ENCODE measurements around the gene E2F4. TPM values are rescaled to one million over a fixed set of nuclear protein-coding genes. Genes with fewer than 3 reads are reported as not detected.
A peak's percentile ranks its signal among the peaks of the same experiment; 100 is the strongest.

E2F4 gene
- polyA plus RNA-seq, 1 experiment, result 83.2 TPM

DNA sequence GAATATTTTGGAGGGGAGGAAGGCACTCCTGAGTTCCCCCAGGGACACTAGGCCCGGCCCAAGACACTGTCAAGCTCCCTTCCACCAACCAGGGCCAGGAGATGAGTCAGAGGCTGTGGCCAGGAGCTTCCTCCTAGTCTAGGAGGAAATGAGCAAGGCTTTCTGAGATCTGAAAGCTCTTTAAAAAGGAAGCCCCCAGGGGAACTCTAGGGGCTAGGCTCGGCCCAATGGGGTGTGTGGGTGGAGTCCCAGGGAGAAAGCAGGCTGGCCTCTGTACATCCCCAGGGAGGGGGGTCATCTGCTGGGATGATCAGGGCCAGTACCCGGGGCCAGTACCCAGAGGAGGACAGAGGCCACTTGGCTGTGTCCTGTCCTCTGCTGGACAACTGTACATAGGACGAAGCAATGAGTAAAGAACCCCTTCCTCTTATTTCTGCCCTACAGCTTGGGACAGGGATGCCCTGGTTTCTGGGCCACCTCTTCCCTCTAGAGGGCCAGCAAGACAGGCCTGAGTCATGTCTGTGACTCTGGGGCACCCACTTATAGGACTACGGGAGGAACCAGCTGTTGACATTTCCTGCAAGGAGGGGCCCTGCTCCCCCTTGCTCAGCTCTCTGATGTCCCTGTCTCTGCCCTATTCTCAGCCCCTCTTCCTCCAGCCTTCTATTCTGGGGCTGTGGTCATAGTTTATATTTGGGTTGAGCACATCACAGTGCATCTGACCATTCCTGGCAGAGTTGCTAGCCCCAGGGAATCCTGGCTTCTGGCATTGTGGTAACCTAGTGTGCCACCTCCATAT is 52.6 kb downstream of the E2F4 start:
- CTCF ChIA-PET, result interaction anchor here (0.8 to 1.9 kb wide), 9 partner anchors 13 to 349 kb away, joined by 3 to 5 read pairs (median 3); partner anchors contain the start of gene ELMO3
- POLR2A ChIA-PET, result interaction anchor here (0.6 to 0.9 kb wide), 4 partner anchors 17 to 94 kb away, joined by 3 to 7 read pairs (median 3); partner anchors contain the start of gene TMEM208
- TF ChIP-seq, protein P1, sequence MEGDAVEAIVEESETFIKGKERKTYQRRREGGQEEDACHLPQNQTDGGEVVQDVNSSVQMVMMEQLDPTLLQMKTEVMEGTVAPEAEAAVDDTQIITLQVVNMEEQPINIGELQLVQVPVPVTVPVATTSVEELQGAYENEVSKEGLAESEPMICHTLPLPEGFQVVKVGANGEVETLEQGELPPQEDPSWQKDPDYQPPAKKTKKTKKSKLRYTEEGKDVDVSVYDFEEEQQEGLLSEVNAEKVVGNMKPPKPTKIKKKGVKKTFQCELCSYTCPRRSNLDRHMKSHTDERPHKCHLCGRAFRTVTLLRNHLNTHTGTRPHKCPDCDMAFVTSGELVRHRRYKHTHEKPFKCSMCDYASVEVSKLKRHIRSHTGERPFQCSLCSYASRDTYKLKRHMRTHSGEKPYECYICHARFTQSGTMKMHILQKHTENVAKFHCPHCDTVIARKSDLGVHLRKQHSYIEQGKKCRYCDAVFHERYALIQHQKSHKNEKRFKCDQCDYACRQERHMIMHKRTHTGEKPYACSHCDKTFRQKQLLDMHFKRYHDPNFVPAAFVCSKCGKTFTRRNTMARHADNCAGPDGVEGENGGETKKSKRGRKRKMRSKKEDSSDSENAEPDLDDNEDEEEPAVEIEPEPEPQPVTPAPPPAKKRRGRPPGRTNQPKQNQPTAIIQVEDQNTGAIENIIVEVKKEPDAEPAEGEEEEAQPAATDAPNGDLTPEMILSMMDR (IDR thresholded peaks at IDR 0.05; ENCODE audit: insufficient read depth, low read depth, low read length), result no peak

DNA sequence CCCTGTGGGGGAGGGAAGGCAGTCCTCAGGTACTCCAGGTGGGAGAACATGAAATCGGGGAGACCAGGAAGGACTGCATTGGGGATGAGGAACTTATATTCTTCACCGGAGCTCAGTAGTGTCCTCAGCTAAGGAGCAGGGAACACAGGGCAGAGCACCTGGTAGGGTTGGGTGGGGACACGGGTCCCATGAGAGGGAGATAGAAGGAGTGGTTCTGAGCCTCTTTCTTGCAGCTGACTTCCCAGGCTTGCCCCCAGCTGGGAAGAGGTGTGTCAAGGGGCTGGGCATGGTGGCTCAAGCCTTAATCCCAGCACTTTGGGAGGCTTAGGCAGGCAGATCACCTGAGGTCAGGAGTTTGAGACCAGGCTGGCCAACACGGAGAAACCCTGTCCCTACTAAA is 53.2 kb downstream of the E2F4 start:
- ChIA-PET POLR2A (interaction anchor here (0.6 to 0.9 kb wide), 2 partner anchors 23 to 39 kb away, joined by 3 read pairs; no protein-coding TSS in a partner anchor), CTCF (interaction anchor here (0.9 to 1.9 kb wide), 8 partner anchors 14 to 350 kb away, joined by 3 to 5 read pairs (median 4); partner anchors contain the start of gene ELMO3)
- Histone ChIP-seq H3K4me3 (ENCODE audit: low read depth, low read length) (peak overlapping the region; percentile 83), H3K36me3 (ENCODE audit: control insufficient read depth, insufficient read depth, low read length) (no peaks in the 10 kb centered on the region), H3K27me3 (ENCODE audit: control insufficient read depth, insufficient read depth, low read length) (no peaks in the 10 kb centered on the region)
- TF ChIP-seq, protein P1 (IDR thresholded peaks at IDR 0.05; ENCODE audit: insufficient read depth, low read depth, low read length), result no peak
- no peak for DNase-seq (ENCODE audit: low read depth)

More for the DNA sequence above, 52.6 kb downstream of the E2F4 start:
- Histone ChIP-seq H3K27me3 (ENCODE audit: control insufficient read depth, insufficient read depth, low read length) (no peaks in the 10 kb centered on the region), H3K36me3 (ENCODE audit: control insufficient read depth, insufficient read depth, low read length) (no peaks in the 10 kb centered on the region; the same call in 1 of the 2 replicates), H3K4me3 (ENCODE audit: low read depth, low read length) (no peak overlapping the region)
- peak; percentile 64 for DNase-seq (ENCODE audit: low read depth)

DNA sequence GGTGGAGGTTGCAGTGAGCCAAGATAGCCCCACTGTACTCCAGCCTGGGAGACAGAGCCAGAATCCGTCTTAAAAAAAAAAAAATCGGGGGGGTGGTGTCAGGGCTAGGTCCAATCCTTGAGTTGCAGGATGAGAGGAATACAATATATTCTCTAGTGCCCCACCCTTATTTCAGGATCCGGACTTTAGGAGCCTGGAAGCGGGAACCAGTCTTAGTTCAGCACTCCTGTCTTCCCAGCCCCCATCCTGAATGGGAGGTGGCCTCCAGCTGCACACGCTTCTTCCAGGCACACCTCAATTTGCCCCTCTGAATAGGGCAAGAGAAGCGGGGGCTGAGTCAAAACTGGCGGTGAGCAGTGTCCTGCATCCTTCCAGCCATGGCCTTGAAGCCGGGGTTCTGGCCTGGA is 53.7 kb downstream of the E2F4 start:
- DNase-seq (ENCODE audit: low read depth), result no peak
- no peaks in the 10 kb centered on the region for H3K36me3 ChIP-seq (ENCODE audit: control insufficient read depth, insufficient read depth, low read length)
- H3K4me3 ChIP-seq (ENCODE audit: low read depth, low read length), result peak overlapping the region; percentile 83
- no peaks in the 10 kb centered on the region for H3K27me3 ChIP-seq (ENCODE audit: control insufficient read depth, insufficient read depth, low read length)
- POLR2A ChIA-PET, result no interaction called here
- TF ChIP-seq, protein P1 (IDR thresholded peaks at IDR 0.05; ENCODE audit: insufficient read depth, low read depth, low read length), result no peak
- CTCF ChIA-PET, result interaction anchor here (0.6 to 1.8 kb wide), 14 partner anchors 13 to 411 kb away, joined by 3 to 8 read pairs (median 3); partner anchors contain the start of genes ELMO3 and ZDHHC1

DNA sequence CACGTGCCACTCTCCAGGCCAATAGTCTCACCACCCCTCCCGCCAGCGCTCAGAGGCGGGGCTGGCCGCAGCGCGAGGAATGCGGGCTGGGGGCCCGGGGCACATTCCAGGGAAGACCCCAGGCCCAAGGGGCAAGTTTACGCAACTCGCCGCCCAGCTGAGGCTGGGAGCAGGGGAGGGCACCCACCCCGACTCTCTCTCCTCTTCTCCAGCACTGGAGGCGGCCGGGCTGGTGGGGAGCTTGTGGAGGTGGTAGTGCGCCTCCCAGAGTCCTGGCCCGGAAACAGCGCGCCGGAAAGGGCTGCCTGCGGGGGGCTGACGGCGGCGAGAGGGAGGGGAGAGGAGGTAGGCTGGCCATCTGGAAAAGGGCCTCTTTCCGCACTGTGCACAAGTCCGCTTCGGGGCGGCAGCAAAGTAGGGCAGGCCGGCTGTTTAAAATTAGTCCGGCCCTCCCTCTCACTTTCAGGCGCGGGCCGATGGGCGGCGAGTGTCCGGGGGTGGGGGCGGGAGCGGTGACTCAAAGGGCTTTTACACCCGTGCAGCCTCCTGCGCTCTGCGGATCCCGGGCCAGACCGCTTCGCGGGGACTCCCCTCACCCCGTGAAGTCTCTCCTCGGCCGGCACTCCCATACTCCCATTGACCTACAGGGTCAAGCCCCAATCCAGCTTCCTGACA is 54.3 kb downstream of the E2F4 start:
- POLR2A ChIA-PET, result no interaction called here
- no peaks in the 10 kb centered on the region for H3K36me3 ChIP-seq (ENCODE audit: control insufficient read depth, insufficient read depth, low read length)
- H3K4me3 ChIP-seq (ENCODE audit: low read depth, low read length), result peak overlapping the region; percentile 83
- peak; percentile 50 for DNase-seq (ENCODE audit: low read depth)
- TF ChIP-seq, protein P1 (IDR thresholded peaks at IDR 0.05; ENCODE audit: insufficient read depth, low read depth, low read length), result peak; percentile 69
- CTCF ChIA-PET, result interaction anchor here (0.6 to 4.8 kb wide), 12 partner anchors 12 to 410 kb away, joined by 3 to 24 read pairs (median 3); partner anchors contain the start of gene ZDHHC1
- no peaks in the 10 kb centered on the region for H3K27me3 ChIP-seq (ENCODE audit: control insufficient read depth, insufficient read depth, low read length)

DNA sequence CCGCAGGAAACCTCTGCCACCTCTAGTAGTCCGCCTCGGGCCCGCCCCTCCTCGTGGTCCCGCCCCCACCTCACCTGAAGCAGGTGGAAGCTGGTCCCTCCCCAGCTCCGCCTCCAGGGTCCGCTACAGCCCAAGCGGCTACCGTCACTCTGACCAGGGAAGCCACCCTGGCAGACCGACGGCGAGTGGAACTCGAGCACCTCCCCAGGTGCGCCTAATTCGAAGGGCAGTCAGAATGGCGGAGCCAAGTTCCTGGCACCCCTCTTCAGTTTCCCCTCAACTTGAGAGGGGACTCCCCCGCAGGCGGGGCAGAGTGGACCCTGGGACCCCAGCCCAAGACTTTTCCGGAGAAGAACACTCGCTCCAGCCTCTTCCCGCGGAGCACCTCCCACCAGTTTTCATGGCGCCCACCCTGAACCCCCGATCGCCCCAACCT is 54.8 kb downstream of the E2F4 start:
- Histone ChIP-seq H3K4me3 (ENCODE audit: low read depth, low read length) (peak overlapping the region; percentile 83), H3K27me3 (ENCODE audit: control insufficient read depth, insufficient read depth, low read length) (no peaks in the 10 kb centered on the region), H3K36me3 (ENCODE audit: control insufficient read depth, insufficient read depth, low read length) (no peaks in the 10 kb centered on the region)
- DNase-seq (ENCODE audit: low read depth), result no peak
- TF ChIP-seq, protein P1 (IDR thresholded peaks at IDR 0.05; ENCODE audit: insufficient read depth, low read depth, low read length), result no peak
- CTCF ChIA-PET, result interaction anchor here (1.0 to 4.8 kb wide), 8 partner anchors 11 to 218 kb away, joined by 3 to 24 read pairs (median 4); no protein-coding TSS in a partner anchor
- POLR2A ChIA-PET, result no interaction called here
